A673 (cell line): ENCODE results near the gene ADAMTS2. TPM values are rescaled to one million over a fixed set of nuclear protein-coding genes. Genes with fewer than 3 reads are reported as not detected.

Experiments
- BruUV-seq: library from RNA; stranded (reverse); fragments of 400-500 nt; replicated peaks from 2 replicates; lab custom pipeline; 2021; lab: Mats Ljungman, UMichigan
- CTCF ChIA-PET: fragments of 300-600 bp; sonication (Branson Sonifier 250); formaldehyde crosslinking; loops from one replicate; lab custom pipeline; 2022; ENCODE audit warnings: antibody characterized with exemption; lab: Charles Lee
- POLR2A ChIA-PET: fragments of 300-600 bp; sonication (Branson Sonifier 250); formaldehyde crosslinking; loops from one replicate; lab custom pipeline; 2022; ENCODE audit warnings: antibody characterized with exemption; ENCODE audit not compliant: low non-redundant PET; lab: Charles Lee
- DNase-seq: peaks from one replicate; pipeline ENCODE4 v3.0.0-alpha.2; 2015; ENCODE audit warnings: low spot score
- H3K27ac ChIP-seq: fragments of 200-600 bp; sonication (generic); 2 replicates; pipeline ENCODE4 v1.5.1; 2016; ENCODE audit warnings: mixed run types, low read depth, mild to moderate bottlenecking, mixed read lengths, antibody characterized with exemption, low read length; ENCODE audit not compliant: poor library complexity, severe bottlenecking
- H3K27me3 ChIP-seq: fragments of 200-600 bp; sonication (generic); replicated peaks from 2 replicates; pipeline ENCODE4 v1.6.1; 2017; ENCODE audit warnings: mixed run types, low read depth, mild to moderate bottlenecking, mixed read lengths, antibody characterized with exemption, low read length; ENCODE audit not compliant: insufficient read depth, poor library complexity
- H3K36me3 ChIP-seq: fragments of 200-600 bp; sonication (generic); 2 replicates; pipeline ENCODE4 v1.6.1; 2016; ENCODE audit warnings: mixed run types, mild to moderate bottlenecking, mixed read lengths, antibody characterized with exemption, low read length; ENCODE audit not compliant: insufficient read depth, poor library complexity, severe bottlenecking
- H3K4me1 ChIP-seq: fragments of 200-600 bp; sonication (generic); 2 replicates; pipeline ENCODE4 v1.6.1; 2017; ENCODE audit warnings: mixed run types, mild to moderate bottlenecking, mixed read lengths, antibody characterized with exemption, low read length; ENCODE audit not compliant: insufficient read depth, poor library complexity, severe bottlenecking
- H3K4me3 ChIP-seq: fragments of 200-600 bp; sonication (generic); 2 replicates; pipeline ENCODE4 v1.5.1; 2016; ENCODE audit warnings: low read depth, mixed run types, mild to moderate bottlenecking, mixed read lengths, low read length; ENCODE audit not compliant: poor library complexity, severe bottlenecking
- H3K9me3 ChIP-seq: fragments of 200-600 bp; sonication (generic); 2 replicates; pipeline ENCODE4 v1.6.1; 2016; ENCODE audit warnings: mixed run types, low read depth, mild to moderate bottlenecking, mixed read lengths, antibody characterized with exemption, low read length; ENCODE audit not compliant: poor library complexity, severe bottlenecking
- CTCF ChIP-seq: fragments of 300-800, 200-600 bp; sonication (generic); conservative IDR thresholded peaks from 2 replicates; pipeline ENCODE4 v1.5.1; 2017; ENCODE audit warnings: low read depth, mild to moderate bottlenecking, antibody characterized with exemption, low read length, moderate library complexity, mixed read lengths
- EZH2 ChIP-seq: fragments of 200-600 bp; sonication (generic); IDR thresholded peaks from 2 replicates; pipeline ENCODE4 v1.6.1; 2017; ENCODE audit warnings: borderline replicate concordance, low read depth, mild to moderate bottlenecking, mixed read lengths, antibody characterized with exemption, low read length; ENCODE audit not compliant: poor library complexity, severe bottlenecking
- intact Hi-C: fragments of 100-400 bp; cut with micrococcal nuclease; formaldehyde crosslinking; loops from one replicate; pipeline ENCODE4 v1.10.0; 2022; ENCODE audit not compliant: unreplicated experiment
- total RNA-seq: library from RNA; stranded (reverse); gene quantifications from 2 replicates; pipeline ENCODE4 v1.2.3, GENCODE V29; 2021

Gene ADAMTS2
- total RNA-seq, 1 experiment from 2014 or later, result 0.39 TPM

DNA sequence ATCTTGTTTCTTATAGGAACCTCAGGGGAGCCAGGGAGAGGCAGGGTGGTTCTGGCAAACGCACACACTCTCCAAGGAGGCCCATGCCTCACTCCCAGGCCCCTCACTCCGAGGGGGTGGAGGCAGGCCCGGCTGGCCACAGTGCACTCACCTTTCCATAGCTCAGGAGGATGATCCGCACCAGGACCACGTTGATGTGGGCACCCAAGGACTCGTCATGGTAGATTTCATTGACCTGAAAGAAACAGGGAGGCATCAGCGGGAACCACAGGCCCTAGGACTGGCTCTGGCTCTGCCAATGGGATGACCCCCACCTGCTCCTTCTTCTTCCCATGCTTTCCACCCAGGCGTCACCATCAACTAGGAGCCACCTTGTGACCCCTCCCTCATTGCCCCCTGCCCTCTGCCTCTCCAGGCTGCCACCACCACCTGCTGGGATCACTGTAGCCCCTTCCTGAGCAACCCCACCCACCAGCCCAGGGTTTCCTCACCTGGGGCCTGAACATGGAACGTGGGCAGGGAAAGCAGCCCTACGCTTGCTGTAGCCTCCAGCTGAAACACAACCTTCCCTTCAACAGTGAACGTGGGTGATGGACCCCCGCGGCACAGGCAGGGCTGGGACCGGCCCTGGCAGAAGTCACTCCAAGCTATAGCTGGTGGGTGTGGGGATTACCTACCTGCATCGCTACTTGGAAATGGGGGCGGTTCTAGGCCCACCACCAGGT, 164.2 kb downstream of the ADAMTS2 start:
- no peak overlapping the region for H3K27ac ChIP-seq
- no peak for DNase-seq
- CTCF ChIA-PET, result no interaction called here
- no peaks in the 10 kb centered on the region for H3K36me3 ChIP-seq
- H3K27me3 ChIP-seq, result peaks cover 3% of the 10 kb centered on the region
- no peaks in the 10 kb centered on the region for H3K9me3 ChIP-seq
- intact Hi-C loops, result no loop called here
- POLR2A ChIA-PET, result no interaction called here
- no TSS peak for BruUV-seq
- no peak overlapping the region for H3K4me3 ChIP-seq
- no peak for TF ChIP-seq EZH2
- no peak for TF ChIP-seq CTCF
- no peaks in the 10 kb centered on the region for H3K4me1 ChIP-seq

DNA sequence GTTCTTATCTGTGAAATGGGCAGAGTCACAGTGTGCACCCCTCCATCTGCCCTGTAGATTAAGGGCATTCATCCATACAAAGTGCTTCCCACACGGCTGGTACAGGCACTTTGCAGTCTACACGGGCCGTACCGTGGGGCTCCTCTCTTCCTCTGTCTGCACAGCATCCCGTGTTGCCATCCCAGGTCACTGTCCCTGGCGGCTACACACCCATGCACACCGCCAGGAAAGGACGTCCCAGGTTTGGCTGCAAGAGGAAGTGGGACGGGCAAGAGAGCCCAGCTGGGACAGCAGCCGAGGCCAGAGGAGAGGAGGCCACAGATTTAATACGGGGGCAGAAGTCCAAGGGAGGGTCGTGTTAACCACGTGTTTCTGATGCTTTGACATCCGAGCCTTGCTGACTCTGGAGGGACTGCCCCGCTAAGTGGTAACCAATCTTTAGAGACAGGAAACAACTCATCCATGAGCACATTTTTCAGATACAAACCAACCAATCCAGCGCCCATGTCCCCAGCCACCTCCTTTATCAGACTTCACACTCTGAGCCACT, 165.1 kb downstream of the ADAMTS2 start:
- Histone ChIP-seq H3K9me3 (no peaks in the 10 kb centered on the region), H3K27me3 (peaks cover 3% of the 10 kb centered on the region), H3K4me3 (no peak overlapping the region), H3K27ac (no peak overlapping the region), H3K36me3 (no peaks in the 10 kb centered on the region), H3K4me1 (no peaks in the 10 kb centered on the region)
- TF ChIP-seq EZH2 (no peak), CTCF (no peak)
- DNase-seq, result no peak
- ChIA-PET CTCF (no interaction called here), POLR2A (no interaction called here)
- intact Hi-C loops, result no loop called here
- BruUV-seq, result no TSS peak

DNA sequence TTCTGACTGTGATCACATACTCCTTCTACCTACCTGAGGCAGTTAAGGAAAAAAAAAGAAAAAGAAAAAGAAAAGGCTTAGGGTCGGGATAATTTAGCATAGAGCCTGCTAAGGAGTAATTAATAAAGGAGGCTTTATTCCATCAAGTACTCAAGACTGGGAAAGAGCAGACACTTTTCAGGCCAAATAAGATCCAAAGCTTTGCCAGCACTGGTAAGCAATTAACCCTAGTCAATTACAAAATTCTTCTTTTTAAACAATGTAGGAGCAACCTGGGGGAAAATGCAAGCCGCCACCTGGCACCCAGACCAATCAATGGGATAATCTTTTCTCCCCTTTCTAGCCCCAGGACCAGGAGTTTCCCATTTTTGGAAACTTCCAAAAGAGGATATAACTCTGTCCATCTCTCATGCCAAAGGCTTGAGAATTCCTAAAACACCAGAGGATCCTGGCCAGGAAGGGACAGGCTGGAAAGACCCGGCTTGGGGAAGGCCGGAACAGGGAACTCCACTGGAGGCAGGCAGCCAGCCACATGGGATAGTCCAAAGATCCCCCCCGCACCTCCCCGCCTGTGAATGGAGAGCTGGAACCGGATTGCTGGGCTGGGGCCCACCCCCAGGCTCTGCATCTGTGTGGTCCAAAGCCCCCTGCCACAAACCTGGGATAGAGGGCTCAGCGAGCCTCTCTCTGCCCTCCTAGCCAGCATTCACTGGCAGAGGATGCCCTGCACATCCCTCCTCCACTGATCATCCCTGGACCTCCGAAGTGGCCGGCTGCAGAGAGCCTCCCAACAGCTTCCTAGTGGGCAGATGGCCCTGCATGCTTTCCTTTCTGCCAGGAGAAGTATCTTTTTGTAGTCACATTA, 167.3 kb downstream of the ADAMTS2 start:
- Histone ChIP-seq H3K27me3 (peaks cover 3% of the 10 kb centered on the region), H3K9me3 (no peaks in the 10 kb centered on the region), H3K27ac (no peak overlapping the region), H3K4me1 (no peaks in the 10 kb centered on the region), H3K36me3 (no peaks in the 10 kb centered on the region), H3K4me3 (no peak overlapping the region)
- CTCF ChIA-PET, result no interaction called here
- POLR2A ChIA-PET, result no interaction called here
- no TSS peak for BruUV-seq
- intact Hi-C loops, result no loop called here
- TF ChIP-seq CTCF (no peak), EZH2 (no peak)
- no peak for DNase-seq
